Astrocyte of the cerebellum (primary cell): Measurements from ENCODE around the gene YDJC.

Source experiments
- DNase-seq: peaks from one replicate; pipeline ENCODE4 v3.0.0-alpha.2; 2011; ENCODE audit warnings: low read depth
- H3K4me3 ChIP-seq: 2 replicates; pipeline ENCODE4 v1.5.1; 2011; ENCODE audit warnings: mild to moderate bottlenecking, low read depth, low read length, moderate library complexity
- in situ Hi-C: cut with HindIII; loops from 2 replicates; pipeline ENCODE4 v1.10.0; 2017; ENCODE audit warnings: low sequenced_read_pairs
- TF ChIP-seq, protein P1 (sequence below): IDR thresholded peaks from 2 replicates; pipeline ENCODE4 v1.5.1; 2012; ENCODE audit warnings: low read length, low read depth, moderate library complexity, mild to moderate bottlenecking; ENCODE audit errors: missing control alignments

The YDJC gene

DNA sequence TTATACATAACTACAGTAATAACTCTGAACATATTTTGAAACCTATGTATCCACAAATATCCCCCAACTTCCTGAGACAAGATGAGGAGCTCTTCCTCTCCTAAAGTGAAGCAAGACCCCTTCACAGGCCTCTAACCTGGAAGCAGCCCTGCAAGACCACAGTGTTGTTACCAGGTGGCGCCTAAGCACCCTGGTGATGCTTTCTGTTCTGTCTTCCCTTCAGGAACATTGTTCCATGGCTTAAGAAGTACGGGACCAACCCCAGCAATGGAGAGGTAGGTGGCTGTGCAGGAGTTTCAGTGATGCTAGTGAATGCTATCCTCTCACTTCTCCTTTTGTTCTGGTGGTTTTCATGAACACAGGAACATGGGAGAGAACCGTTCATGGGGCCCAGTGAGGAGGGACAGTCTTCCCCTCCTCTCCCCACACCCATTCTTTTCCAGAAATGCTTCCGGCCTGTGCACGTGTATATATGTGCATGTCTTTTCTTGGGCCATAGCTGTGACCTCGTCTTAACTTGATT, 42.3 kb upstream of the YDJC start:
- H3K4me3 ChIP-seq = no peak overlapping the region
- TF ChIP-seq, protein P1, sequence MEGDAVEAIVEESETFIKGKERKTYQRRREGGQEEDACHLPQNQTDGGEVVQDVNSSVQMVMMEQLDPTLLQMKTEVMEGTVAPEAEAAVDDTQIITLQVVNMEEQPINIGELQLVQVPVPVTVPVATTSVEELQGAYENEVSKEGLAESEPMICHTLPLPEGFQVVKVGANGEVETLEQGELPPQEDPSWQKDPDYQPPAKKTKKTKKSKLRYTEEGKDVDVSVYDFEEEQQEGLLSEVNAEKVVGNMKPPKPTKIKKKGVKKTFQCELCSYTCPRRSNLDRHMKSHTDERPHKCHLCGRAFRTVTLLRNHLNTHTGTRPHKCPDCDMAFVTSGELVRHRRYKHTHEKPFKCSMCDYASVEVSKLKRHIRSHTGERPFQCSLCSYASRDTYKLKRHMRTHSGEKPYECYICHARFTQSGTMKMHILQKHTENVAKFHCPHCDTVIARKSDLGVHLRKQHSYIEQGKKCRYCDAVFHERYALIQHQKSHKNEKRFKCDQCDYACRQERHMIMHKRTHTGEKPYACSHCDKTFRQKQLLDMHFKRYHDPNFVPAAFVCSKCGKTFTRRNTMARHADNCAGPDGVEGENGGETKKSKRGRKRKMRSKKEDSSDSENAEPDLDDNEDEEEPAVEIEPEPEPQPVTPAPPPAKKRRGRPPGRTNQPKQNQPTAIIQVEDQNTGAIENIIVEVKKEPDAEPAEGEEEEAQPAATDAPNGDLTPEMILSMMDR = no peak
- in situ Hi-C loops = no loop called here
- no peak for DNase-seq

DNA sequence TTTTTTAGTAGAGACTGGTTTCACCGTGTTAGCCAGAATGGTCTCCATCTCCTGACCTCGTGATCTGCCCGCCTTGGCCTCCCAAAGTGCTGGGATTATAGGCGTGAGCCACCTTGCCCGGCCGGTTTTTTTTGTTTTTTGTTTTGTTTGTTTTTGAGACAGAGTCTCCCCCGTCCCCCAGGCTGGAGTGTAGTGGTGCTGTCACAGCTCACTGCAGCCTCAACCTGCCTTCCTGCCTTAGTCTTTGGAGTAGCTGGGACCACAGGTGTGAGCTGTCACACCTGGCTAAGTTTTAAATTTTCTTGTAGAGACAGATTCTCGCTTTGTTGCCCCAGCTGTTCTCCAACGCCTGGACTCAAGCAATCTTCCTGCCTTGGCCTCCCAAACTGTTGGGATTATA, 39.2 kb upstream of the YDJC start:
- no peak for DNase-seq
- H3K4me3 ChIP-seq = no peak overlapping the region
- TF ChIP-seq, protein P1 = no peak
- in situ Hi-C loops = no loop called here

DNA sequence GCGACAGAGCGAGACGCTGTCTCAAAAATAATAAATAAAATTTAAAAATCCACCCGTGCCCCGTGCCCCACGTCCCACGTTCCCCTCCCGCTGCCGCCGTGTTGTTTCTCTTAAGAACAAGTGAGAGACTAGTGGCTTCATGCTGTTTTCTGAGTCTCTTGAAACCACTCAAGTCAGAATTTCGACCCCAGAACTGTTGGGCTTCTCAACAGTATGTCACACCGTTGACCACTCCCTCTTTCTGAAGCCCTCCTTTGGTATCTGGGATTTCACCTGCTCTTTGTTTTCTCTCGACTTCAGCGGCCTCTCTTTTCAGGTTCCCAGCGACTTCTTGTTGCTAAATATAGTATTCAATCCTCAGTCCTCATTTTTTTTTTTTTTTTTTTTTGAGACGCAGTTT, 37.0 kb upstream of the YDJC start:
- H3K4me3 ChIP-seq = peak overlapping the region; percentile 96
- in situ Hi-C loops = no loop called here
- DNase-seq = no peak
- TF ChIP-seq, protein P1 = no peak

DNA sequence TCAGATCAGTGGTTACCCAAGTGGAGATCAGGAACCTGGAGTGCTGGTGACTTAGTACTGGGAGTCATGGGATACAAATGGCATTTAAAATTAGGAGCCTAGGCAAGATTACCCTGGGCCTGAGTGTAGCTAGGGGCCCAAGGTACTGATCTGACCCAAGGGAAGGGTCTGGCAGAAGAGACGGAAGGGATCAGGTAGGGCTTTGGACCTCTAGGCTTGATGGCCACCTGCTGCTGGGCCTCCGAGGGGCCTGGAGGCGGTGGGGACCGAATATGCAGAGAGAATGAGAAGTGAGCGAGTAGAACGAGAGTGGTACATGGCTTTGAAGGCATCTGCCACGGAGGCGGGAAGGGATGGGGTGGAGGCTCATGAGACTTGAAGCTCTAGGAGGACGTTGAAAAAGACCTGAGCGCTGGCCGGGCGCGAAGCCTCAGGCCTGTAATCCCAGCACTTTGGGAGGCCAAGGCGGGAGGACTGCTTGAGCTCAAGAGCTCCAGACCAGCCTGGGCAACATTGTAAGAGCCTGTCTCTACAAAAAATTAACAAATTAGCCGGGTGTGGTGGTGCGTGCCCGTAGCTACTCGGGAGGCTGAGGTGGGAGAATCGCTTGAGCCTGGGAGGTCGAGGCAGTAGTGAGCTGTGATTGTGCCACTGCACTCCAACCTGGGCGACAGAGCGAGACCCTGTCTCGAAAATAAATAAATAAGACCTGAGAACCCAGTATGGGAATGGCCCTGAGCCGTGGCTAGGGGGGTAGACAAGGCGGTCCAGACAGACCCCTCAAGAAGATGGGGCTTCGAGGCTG, 35.4 kb upstream of the YDJC start:
- TF ChIP-seq, protein P1 = no peak
- in situ Hi-C loops = no loop called here
- H3K4me3 ChIP-seq = peak overlapping the region; percentile 96
- DNase-seq = no peak

DNA sequence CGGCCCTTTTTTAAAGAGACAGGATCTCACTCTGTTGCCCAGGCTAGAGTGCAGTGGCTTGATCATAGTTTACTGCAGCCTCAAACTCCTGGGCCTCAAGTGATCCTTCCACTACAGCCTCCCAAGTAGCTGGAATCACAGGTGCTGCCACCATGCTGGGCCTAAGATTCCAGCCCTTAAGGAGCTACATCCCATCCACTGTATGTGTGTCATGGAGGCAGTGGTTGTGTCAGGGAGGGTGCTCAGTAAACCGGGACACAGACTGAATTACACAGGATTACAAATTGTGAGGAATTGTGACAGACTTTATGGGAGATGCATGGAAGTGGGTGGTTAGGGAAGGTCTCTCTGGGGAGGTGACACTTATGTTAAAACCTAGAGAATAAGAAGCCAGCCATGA, 33.9 kb upstream of the YDJC start:
- TF ChIP-seq, protein P1 = no peak
- in situ Hi-C loops = no loop called here

DNA sequence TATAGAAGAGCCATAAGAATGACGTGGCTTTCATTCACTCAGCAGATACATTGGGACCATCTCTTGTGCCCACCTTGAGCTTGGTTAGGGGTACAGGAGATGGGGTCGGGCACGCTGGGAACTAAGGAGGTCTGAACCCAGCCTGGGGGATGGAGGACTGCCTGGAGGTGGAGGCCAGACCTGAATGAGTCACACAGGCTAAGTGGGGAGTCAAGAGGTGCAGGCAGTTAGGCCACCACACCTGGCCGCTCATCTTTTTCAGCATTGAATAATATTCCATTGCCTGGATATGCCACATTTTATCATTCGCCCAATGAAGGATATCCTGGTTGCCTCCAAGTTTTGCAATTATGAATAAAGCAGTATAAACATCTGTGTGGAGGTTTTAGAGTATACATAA, 32.2 kb upstream of the YDJC start:
- in situ Hi-C loops = no loop called here
- no peak for DNase-seq
- H3K4me3 ChIP-seq = no peak overlapping the region
- TF ChIP-seq, protein P1 = no peak

More for the DNA sequence above, 33.9 kb upstream of the YDJC start:
- H3K4me3 ChIP-seq = no peak overlapping the region
- DNase-seq = no peak
